IMR-90 (cell line): Measurements from ENCODE around the gene GCH1. TPM values are rescaled to one million over a fixed set of nuclear protein-coding genes. Genes with fewer than 3 reads are reported as not detected.

ENCODE experiments used
- ATAC-seq: fragments of 200-7000 bp; cut with Tn5 transposase; 2 replicates; pipeline ENCODE4 v1.9.1; 2020; ENCODE audit warnings: low read depth, mild to moderate bottlenecking, moderate library complexity
- BruUV-seq: library from RNA; stranded (reverse); fragments of 400-500 nt; replicated peaks from 2 replicates; lab custom pipeline; 2021; lab: Mats Ljungman, UMichigan
- CTCF ChIA-PET: fragments of 300-600 bp; formaldehyde crosslinking; extraction: SDS; loops from one replicate; lab custom pipeline; 2021; ENCODE audit warnings: antibody characterized with exemption; lab: Yijun Ruan, JAX
- POLR2A ChIA-PET: fragments of 300-600 bp; sonication (Branson Sonifier 250); formaldehyde crosslinking; loops from one replicate; lab custom pipeline; 2022; ENCODE audit warnings: antibody characterized with exemption; ENCODE audit not compliant: unreplicated experiment; lab: Charles Lee
- DNase-seq: peaks from one replicate; pipeline ENCODE4 v3.0.0; 2013
- H2AFZ ChIP-seq: replicated peaks from 2 replicates; pipeline ENCODE3; 2013; ENCODE audit warnings: low read length, mild to moderate bottlenecking; ENCODE audit not compliant: poor library complexity
- H2AK5ac ChIP-seq: 2 replicates; pipeline ENCODE4 v1.6.1; 2013; ENCODE audit warnings: low read depth, low read length, inconsistent platforms
- H2AK9ac ChIP-seq: replicated peaks from 2 replicates; pipeline ENCODE3; 2013; ENCODE audit warnings: mild to moderate bottlenecking, low read depth, low read length, moderate library complexity; ENCODE audit not compliant: poor library complexity
- H2BK120ac ChIP-seq: 2 replicates; pipeline ENCODE4 v1.6.1; 2013; ENCODE audit warnings: low read depth, low read length, inconsistent platforms
- H2BK15ac ChIP-seq: 3 replicates; pipeline ENCODE4 v1.6.1; 2013; ENCODE audit warnings: low read depth, low read length, inconsistent platforms
- H2BK20ac ChIP-seq: 2 replicates; pipeline ENCODE4 v1.6.1; 2013; ENCODE audit warnings: low read depth, mild to moderate bottlenecking, inconsistent platforms, low read length, moderate library complexity
- H2BK5ac ChIP-seq: 2 replicates; pipeline ENCODE4 v1.6.1; 2013; ENCODE audit warnings: mild to moderate bottlenecking, low read depth, low read length, inconsistent platforms; ENCODE audit not compliant: poor library complexity, severe bottlenecking
- H3K14ac ChIP-seq: replicated peaks from 2 replicates; pipeline ENCODE4 v1.6.1; 2013; ENCODE audit warnings: low read depth, low read length, inconsistent platforms
- H3K18ac ChIP-seq: 2 replicates; pipeline ENCODE4 v1.6.1; 2013; ENCODE audit warnings: low read depth, low read length, control low read depth
- H3K23ac ChIP-seq: 2 replicates; pipeline ENCODE4 v1.6.1; 2013; ENCODE audit warnings: low read depth, low read length, inconsistent platforms
- H3K27ac ChIP-seq: 2 replicates; pipeline ENCODE4 v1.5.1; 2013; ENCODE audit warnings: mild to moderate bottlenecking, control low read depth, low read length; ENCODE audit not compliant: insufficient read depth
- H3K27me3 ChIP-seq: 2 replicates; pipeline ENCODE4 v1.6.1; 2013; ENCODE audit warnings: low read length; ENCODE audit not compliant: control insufficient read depth, insufficient read depth
- H3K36me3 ChIP-seq: 2 replicates; pipeline ENCODE4 v1.6.1; 2013; ENCODE audit warnings: low read length, mixed read lengths; ENCODE audit not compliant: control insufficient read depth, insufficient read depth
- H3K4ac ChIP-seq: 2 replicates; pipeline ENCODE4 v1.6.1; 2013; ENCODE audit warnings: low read depth, low read length, inconsistent platforms
- H3K4me1 ChIP-seq: 2 replicates; pipeline ENCODE4 v1.6.1; 2013; ENCODE audit warnings: low read length, mixed read lengths; ENCODE audit not compliant: control insufficient read depth, insufficient read depth
- H3K4me2 ChIP-seq: 2 replicates; pipeline ENCODE4 v1.6.1; 2013; ENCODE audit warnings: low read depth, mild to moderate bottlenecking, control low read depth, low read length, moderate library complexity
- H3K4me3 ChIP-seq: 2 replicates; pipeline ENCODE4 v1.5.1; 2013; ENCODE audit warnings: low read depth, mild to moderate bottlenecking, control low read depth, low read length, moderate library complexity; ENCODE audit not compliant: insufficient read depth
- H3K56ac ChIP-seq: 2 replicates; pipeline ENCODE4 v1.6.1; 2013; ENCODE audit warnings: low read length, inconsistent platforms; ENCODE audit not compliant: insufficient read depth; ENCODE audit errors: extremely low read depth
- H3K79me1 ChIP-seq, 2 experiments: 2 replicates each; pipeline ENCODE4 v1.6.1; 2013; ENCODE audit warnings: low read length in 2 of 2, inconsistent platforms in 1 of 2, low read depth in 1 of 2
- H3K9ac ChIP-seq: 2 replicates; pipeline ENCODE4 v1.6.1; 2013; ENCODE audit warnings: low read depth, low read length, control low read depth
- H3K9me1 ChIP-seq: 2 replicates; pipeline ENCODE4 v1.6.1; 2013; ENCODE audit warnings: low read length, inconsistent platforms; ENCODE audit not compliant: insufficient read depth
- H3K9me3 ChIP-seq: 2 replicates; pipeline ENCODE4 v1.6.1; 2013; ENCODE audit warnings: low read length; ENCODE audit not compliant: control insufficient read depth, insufficient read depth
- H4K20me1 ChIP-seq: 2 replicates; pipeline ENCODE4 v1.6.1; 2013; ENCODE audit warnings: low read length, inconsistent platforms; ENCODE audit not compliant: insufficient read depth
- H4K5ac ChIP-seq: 2 replicates; pipeline ENCODE4 v1.6.1; 2013; ENCODE audit warnings: mild to moderate bottlenecking, low read depth, low read length, control low read depth
- H4K8ac ChIP-seq, 2 experiments: 2 replicates each; pipeline ENCODE4 v1.6.1; 2013; ENCODE audit warnings: low read depth in 2 of 2, low read length in 2 of 2, control low read depth in 1 of 2, inconsistent platforms in 1 of 2
- H4K91ac ChIP-seq: 2 replicates; pipeline ENCODE4 v1.6.1; 2013; ENCODE audit warnings: low read depth, low read length, inconsistent platforms; ENCODE audit not compliant: insufficient read depth
- MAFK ChIP-seq: IDR thresholded peaks from 2 replicates; pipeline ENCODE4 v1.6.1; 2012; ENCODE audit warnings: low read depth, low read length, improper control_type of control experiment
- POLR2A ChIP-seq: IDR thresholded peaks from 2 replicates; pipeline ENCODE4 v1.6.1; 2012; ENCODE audit warnings: mild to moderate bottlenecking, low read depth, low read length
- RCOR1 ChIP-seq: IDR thresholded peaks from 2 replicates; pipeline ENCODE4 v1.6.1; 2012; ENCODE audit warnings: mild to moderate bottlenecking, low read length, improper control_type of control experiment; ENCODE audit not compliant: insufficient replicate concordance
- WGBS, 2 experiments: methylation state at CpG; one replicate each; pipeline versions ENCODE4 v1.1.5 to v1.1.7; 2013; ENCODE audit warnings: missing lambda C conversion rate in 2 of 2; ENCODE audit not compliant: insufficient read length in 1 of 2; ENCODE audit errors: extremely low coverage in 2 of 2; 5-methylcytosine and 5-hydroxymethylcytosine counted together
- dilution Hi-C: fragments of 300-500 bp; cut with HindIII; formaldehyde crosslinking; loops from one replicate; pipeline ENCODE4 v1.14.3; 2018; ENCODE audit warnings: low sequenced_read_pairs; ENCODE audit not compliant: unreplicated experiment
- in situ Hi-C: fragments of 300-500 bp; cut with MboI; formaldehyde crosslinking; loops from 3 replicates; pipeline ENCODE4 v1.14.3; 2019; ENCODE audit warnings: low sequenced_read_pairs, inconsistent platforms, mixed read lengths
- intact Hi-C: fragments of 100-400 bp; cut with micrococcal nuclease; formaldehyde crosslinking; loops from 2 replicates; pipeline ENCODE4 v1.10.0; 2022
- polyA plus RNA-seq, 3 experiments: library from polyadenylated mRNA; depleted of rRNA; stranded (reverse); fragments of >200 nt; gene quantifications; 2 replicates each; pipeline ENCODE4 v1.2.3, GENCODE V29; 2012; ENCODE audit warnings: low replicate concordance in 1 of 3
- total RNA-seq: library from RNA; depleted of rRNA; stranded (reverse); fragments of >200 nt; gene quantifications from 2 replicates; pipeline ENCODE4 v1.2.3, GENCODE V29; 2012

GCH1 gene
- total and polyA plus RNA-seq, 2 of the 4 experiments (the other 2 are of a cell fraction) = 0.54 to 0.74 TPM

- H3K9me3 ChIP-seq = no peaks in the 10 kb centered on the region
Observed at GRCh38 chr14:54933006-54933405, 30.4 kb upstream of the GCH1 start.

More at GRCh38 chr14:54933006-54933405, 30.4 kb upstream of the GCH1 start:
- H4K8ac ChIP-seq = no peak overlapping the region
- H2AK9ac ChIP-seq = no peak overlapping the region
- H3K4me3 ChIP-seq = no peak overlapping the region
- H3K18ac ChIP-seq = no peak overlapping the region
- no peak overlapping the region for H2BK20ac ChIP-seq
- H3K4me2 ChIP-seq = no peak overlapping the region
- no peaks in the 10 kb centered on the region for H3K27me3 ChIP-seq
- H2AFZ ChIP-seq = no peak overlapping the region
- no peak overlapping the region for H2AK5ac ChIP-seq
- BruUV-seq = no TSS peak
- no peaks in the 10 kb centered on the region for H4K20me1 ChIP-seq
- no peak for TF ChIP-seq RCOR1
- no peak for TF ChIP-seq POLR2A
- peak; percentile 47 for TF ChIP-seq MAFK
- H3K9me1 ChIP-seq = no peaks in the 10 kb centered on the region; the same call in 1 of the 2 replicates
- no peak overlapping the region for H3K9ac ChIP-seq
- no peak overlapping the region for H2BK5ac ChIP-seq
- no peak overlapping the region for H3K27ac ChIP-seq
- H3K4me1 ChIP-seq = no peaks in the 10 kb centered on the region
- H3K79me1 ChIP-seq = no peaks in the 10 kb centered on the region
- POLR2A ChIA-PET = no interaction called here
- DNase-seq (no peak), ATAC-seq (no peak)
- no peak overlapping the region for H4K91ac ChIP-seq
- dilution Hi-C loops = no loop called here
- intact Hi-C loops = no loop called here
- no peak overlapping the region for H2BK120ac ChIP-seq
- H4K5ac ChIP-seq = no peak overlapping the region
- H2BK15ac ChIP-seq = no peak overlapping the region
- in situ Hi-C loops = no loop called here
- H3K23ac ChIP-seq = no peak overlapping the region
- no peak overlapping the region for H3K56ac ChIP-seq
- CTCF ChIA-PET = interaction anchor here (0.7 kb wide), 1 partner anchor 420 kb away, joined by 4 read pairs; no protein-coding TSS in a partner anchor
- no peaks in the 10 kb centered on the region; the same call in 1 of the 2 replicates for H3K36me3 ChIP-seq
- no peak overlapping the region for H3K14ac ChIP-seq
- no CpG with 5 or more reads among the region's 1 CpG for WGBS, 2 experiments
- H3K4ac ChIP-seq = no peak overlapping the region
